Measurements from ENCODE around the gene DPYSL3.

The DPYSL3 gene

GRCh38 chr5:147509710-147510651, at the start of gene DPYSL3:
DPYSL3 (minus strand) TSS chr5:147510068; CDS start chr5:147509858, 210 bp downstream.
- H3F3A ChIP-seq (ENCODE audit: control insufficient read depth, insufficient read depth), result no peaks in the 10 kb centered on the region

DNA sequence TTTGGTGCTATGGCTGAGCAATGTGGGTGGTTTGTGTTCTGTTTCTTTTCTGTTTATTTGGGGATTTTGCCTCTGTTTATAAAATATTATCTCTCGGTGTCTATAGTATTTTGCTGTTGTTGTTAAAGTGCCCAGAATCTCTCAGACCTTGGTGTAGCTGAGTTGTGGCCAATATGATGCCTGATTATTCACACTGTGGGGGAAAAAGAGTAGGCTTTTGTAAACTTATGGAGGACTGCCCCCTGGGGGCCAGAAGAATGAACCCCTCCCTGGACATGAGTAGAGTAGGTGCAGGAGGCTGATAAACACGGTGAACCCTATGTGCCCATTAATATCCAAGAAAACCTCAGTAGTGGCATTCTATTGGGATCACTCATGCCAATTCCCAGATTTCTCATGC, 49.0 kb upstream of the DPYSL3 start:
- H3K9me3 ChIP-seq (ENCODE audit: control insufficient read depth, insufficient read depth, low read length), result no peaks in the 10 kb centered on the region
- H3K27me3 ChIP-seq (ENCODE audit: control insufficient read depth, low read length), result peaks cover 5% of the 10 kb centered on the region
- no peak overlapping the region for H3K4me3 ChIP-seq (ENCODE audit: low read length)
- TF ChIP-seq EZH2phosphoT487 (IDR thresholded peaks at IDR 0.05; ENCODE audit: borderline replicate concordance, low read length), result no peak
- TF ChIP-seq, protein P1, sequence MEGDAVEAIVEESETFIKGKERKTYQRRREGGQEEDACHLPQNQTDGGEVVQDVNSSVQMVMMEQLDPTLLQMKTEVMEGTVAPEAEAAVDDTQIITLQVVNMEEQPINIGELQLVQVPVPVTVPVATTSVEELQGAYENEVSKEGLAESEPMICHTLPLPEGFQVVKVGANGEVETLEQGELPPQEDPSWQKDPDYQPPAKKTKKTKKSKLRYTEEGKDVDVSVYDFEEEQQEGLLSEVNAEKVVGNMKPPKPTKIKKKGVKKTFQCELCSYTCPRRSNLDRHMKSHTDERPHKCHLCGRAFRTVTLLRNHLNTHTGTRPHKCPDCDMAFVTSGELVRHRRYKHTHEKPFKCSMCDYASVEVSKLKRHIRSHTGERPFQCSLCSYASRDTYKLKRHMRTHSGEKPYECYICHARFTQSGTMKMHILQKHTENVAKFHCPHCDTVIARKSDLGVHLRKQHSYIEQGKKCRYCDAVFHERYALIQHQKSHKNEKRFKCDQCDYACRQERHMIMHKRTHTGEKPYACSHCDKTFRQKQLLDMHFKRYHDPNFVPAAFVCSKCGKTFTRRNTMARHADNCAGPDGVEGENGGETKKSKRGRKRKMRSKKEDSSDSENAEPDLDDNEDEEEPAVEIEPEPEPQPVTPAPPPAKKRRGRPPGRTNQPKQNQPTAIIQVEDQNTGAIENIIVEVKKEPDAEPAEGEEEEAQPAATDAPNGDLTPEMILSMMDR (IDR thresholded peaks at IDR 0.05; ENCODE audit: low read depth, low read length, poor library complexity, severe bottlenecking), result peak; percentile 35
- H3K36me3 ChIP-seq (ENCODE audit: control insufficient read depth, low read length), result no peaks in the 10 kb centered on the region
- no peaks in the 10 kb centered on the region for H4K20me1 ChIP-seq (ENCODE audit: control insufficient read depth, insufficient read depth, low read depth, low read length)
- no peak overlapping the region for H3K4me2 ChIP-seq (ENCODE audit: low read length)
- H3K27ac ChIP-seq (ENCODE audit: low read depth, low read length), result no peak overlapping the region
- H3K4me1 ChIP-seq (ENCODE audit: control insufficient read depth, low read length), result no peaks in the 10 kb centered on the region
- H3F3A ChIP-seq (ENCODE audit: control insufficient read depth, insufficient read depth), result no peaks in the 10 kb centered on the region
- no peaks in the 10 kb centered on the region for H3K79me2 ChIP-seq (ENCODE audit: control insufficient read depth, low read length)
- H3K9me2 ChIP-seq (replicated peaks; ENCODE audit: control insufficient read depth, low read length), result no peaks in the 10 kb centered on the region

More at GRCh38 chr5:147509710-147510651, at the start of gene DPYSL3:
- Histone ChIP-seq H3K27me3 (ENCODE audit: control insufficient read depth, low read length) (no peaks in the 10 kb centered on the region), H3K27ac (ENCODE audit: low read depth, low read length) (no peak within 1 kb of the TSS), H3K79me2 (ENCODE audit: control insufficient read depth, low read length) (no peaks in the 10 kb centered on the region), H4K20me1 (ENCODE audit: control insufficient read depth, insufficient read depth, low read depth, low read length) (no peaks in the 10 kb centered on the region), H3K4me3 (ENCODE audit: low read length) (no peak within 1 kb of the TSS), H3K36me3 (ENCODE audit: control insufficient read depth, low read length) (no peaks in the 10 kb centered on the region), H3K4me2 (ENCODE audit: low read length) (no peak within 1 kb of the TSS), H3K4me1 (ENCODE audit: control insufficient read depth, low read length) (0 out of 2 replicates have a peak, but pooled peaks cover 3% of the 10 kb centered on the region), H3K9me2 (replicated peaks; ENCODE audit: control insufficient read depth, low read length) (no peaks in the 10 kb centered on the region), H3K9me3 (ENCODE audit: control insufficient read depth, insufficient read depth, low read length) (no peaks in the 10 kb centered on the region)
- TF ChIP-seq, protein P1 (IDR thresholded peaks at IDR 0.05; ENCODE audit: low read depth, low read length, poor library complexity, severe bottlenecking), result no peak
- no peak for TF ChIP-seq EZH2phosphoT487 (IDR thresholded peaks at IDR 0.05; ENCODE audit: borderline replicate concordance, low read length)

DNA sequence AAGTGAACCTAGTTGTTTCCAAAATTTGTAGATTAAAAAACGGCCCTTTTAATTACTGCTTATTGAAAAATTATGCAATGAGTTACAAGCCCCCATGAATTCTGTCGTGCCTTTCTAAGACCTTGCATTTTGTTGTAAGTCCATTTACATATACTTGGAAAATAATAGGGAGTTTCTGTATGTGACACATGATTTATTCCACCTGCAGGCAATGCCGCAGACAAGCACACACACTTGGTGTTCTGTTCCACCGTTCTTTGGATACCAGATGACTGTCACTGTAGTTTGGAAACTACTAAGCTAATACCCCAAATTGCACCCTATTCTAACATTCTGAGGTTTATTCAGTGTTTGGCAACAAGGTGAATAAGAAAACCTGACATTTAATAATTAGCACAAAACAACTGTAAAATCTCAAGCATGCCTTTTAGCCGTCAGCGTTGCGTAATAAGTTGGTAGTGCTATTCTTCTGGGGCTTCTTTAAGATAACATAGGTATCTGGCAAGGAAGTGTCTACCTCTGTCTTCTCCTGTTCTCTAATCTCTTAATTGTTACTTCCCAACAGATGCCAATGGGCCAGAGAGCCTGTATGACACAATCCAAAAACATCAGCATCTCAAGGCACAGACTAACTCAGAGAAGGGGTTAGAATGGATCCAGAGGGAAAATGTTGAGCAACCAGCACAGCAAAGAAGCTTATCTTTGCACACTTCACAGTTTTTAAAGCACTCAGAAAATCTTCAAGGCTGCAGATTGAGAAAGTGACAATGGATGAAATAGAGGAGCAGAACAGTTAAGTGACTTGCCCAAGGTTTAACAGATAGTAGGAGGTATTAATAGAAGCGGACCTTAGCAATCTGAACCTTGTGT, 48.2 kb upstream of the DPYSL3 start:
- Histone ChIP-seq H3K27ac (ENCODE audit: low read depth, low read length) (no peak overlapping the region), H3K79me2 (ENCODE audit: control insufficient read depth, low read length) (no peaks in the 10 kb centered on the region), H3K4me2 (ENCODE audit: low read length) (no peak overlapping the region), H3K9me2 (replicated peaks; ENCODE audit: control insufficient read depth, low read length) (no peaks in the 10 kb centered on the region), H3K4me1 (ENCODE audit: control insufficient read depth, low read length) (no peaks in the 10 kb centered on the region), H3F3A (ENCODE audit: control insufficient read depth, insufficient read depth) (no peaks in the 10 kb centered on the region), H3K9me3 (ENCODE audit: control insufficient read depth, insufficient read depth, low read length) (no peaks in the 10 kb centered on the region), H4K20me1 (ENCODE audit: control insufficient read depth, insufficient read depth, low read depth, low read length) (no peaks in the 10 kb centered on the region), H3K27me3 (ENCODE audit: control insufficient read depth, low read length) (peaks cover 5% of the 10 kb centered on the region), H3K36me3 (ENCODE audit: control insufficient read depth, low read length) (no peaks in the 10 kb centered on the region), H3K4me3 (ENCODE audit: low read length) (no peak overlapping the region)
- TF ChIP-seq EZH2phosphoT487 (IDR thresholded peaks at IDR 0.05; ENCODE audit: borderline replicate concordance, low read length), result no peak
- TF ChIP-seq, protein P1 (IDR thresholded peaks at IDR 0.05; ENCODE audit: low read depth, low read length, poor library complexity, severe bottlenecking), result no peak

All from DOHH2 (cell line).